Esophagus squamous epithelium (tissue), 5 donors: ENCODE measurements around the gene FUT7. TPM values are rescaled to one million over a fixed set of nuclear protein-coding genes. Genes with fewer than 3 reads are reported as not detected.

ENCODE experiments used
- DNase-seq: peaks from one replicate; lab custom pipeline; 2025; lab: John Stamatoyannopoulos, UW
- H3K27ac ChIP-seq, 4 donors: fragments of 200-600 bp; sonication (generic); one replicate each; pipeline ENCODE4 v1.5.1; 2016 to 2019; ENCODE audit warnings: mild to moderate bottlenecking in 1 of 4
- H3K27me3 ChIP-seq, 4 donors: fragments of 200-600 bp; sonication (generic); 1 replicate in 3 of 4; 2 replicates in 1 of 4; pipeline versions ENCODE4 v1.5.1 to v1.6.0; 2017 to 2021; ENCODE audit warnings: antibody characterized with exemption in 1 of 4
- H3K36me3 ChIP-seq, 3 donors: fragments of 200-600 bp; sonication (generic); one replicate each; pipeline ENCODE4 v1.5.1; 2016 to 2019
- H3K4me1 ChIP-seq, 3 donors: fragments of 200-600 bp; sonication (generic); one replicate each; pipeline ENCODE4 v1.5.1; 2017 to 2019
- H3K4me3 ChIP-seq, 4 donors: fragments of 200-600 bp; sonication (generic); 1 replicate in 3 of 4; 2 replicates in 1 of 4; pipeline ENCODE4 v1.5.1; 2016 to 2019; ENCODE audit warnings: mild to moderate bottlenecking in 2 of 4, moderate library complexity in 1 of 4
- H3K9me3 ChIP-seq, 3 donors: fragments of 200-600 bp; sonication (generic); one replicate each; pipeline ENCODE4 v1.5.1; 2016 to 2019
- CTCF ChIP-seq, 6 experiments: fragments of 450-650 bp in 4 of 6; fragments of 200-600 bp in 2 of 6; sonication (generic) in 2 of 6; IDR thresholded peaks; one replicate each; pipeline ENCODE4 v1.5.1; 2016 to 2019; ENCODE audit warnings: antibody characterized with exemption in 6 of 6, mild to moderate bottlenecking in 4 of 6, moderate library complexity in 4 of 6
- POLR2A ChIP-seq, 4 donors: fragments of 450-650 bp; IDR thresholded peaks; one replicate each; pipeline ENCODE4 v1.6.1; 2017; ENCODE audit warnings: antibody characterized with exemption in 4 of 4, mild to moderate bottlenecking in 4 of 4, moderate library complexity in 3 of 4
- WGBS, 2 donors: methylation state at CpG; one replicate each; pipeline ENCODE4 v1.1.5; 2018; 5-methylcytosine and 5-hydroxymethylcytosine counted together
- intact Hi-C: fragments of 100-400 bp; cut with DNase I; formaldehyde crosslinking; loops from one replicate; pipeline ENCODE4 v1.15.0; 2022
- total RNA-seq, 4 donors: library from RNA; depleted of rRNA; stranded (reverse); fragments of >200 nt; gene quantifications; one replicate each; pipeline ENCODE4 v1.1.0, GENCODE V29; 2016
- donor health status: DM: yes; HTN: yes; CAD: no.

Gene FUT7
- total RNA-seq, 4 donors from 2014 or later = 0.13 to 0.38 (median 0.21) TPM; not detected in 1

- DNase-seq = no peak
- TF ChIP-seq CTCF (IDR thresholded peaks at IDR 0.05) (no peak), POLR2A (IDR thresholded peaks at IDR 0.05) (no peak)
- intact Hi-C loops = no loop called here
- Histone ChIP-seq H3K36me3 (peaks cover 0 to 7% (median 0%) of the 10 kb centered on the region in 3 donors), H3K9me3 (peaks cover 0 to 4% (median 0%) of the 10 kb centered on the region in 3 donors), H3K4me3 (no peak overlapping the region), H3K27ac (no peak overlapping the region), H3K4me1 (peaks cover 13 to 44% (median 14%) of the 10 kb centered on the region in 3 donors), H3K27me3 (peaks cover 3 to 45% (median 17%) of the 10 kb centered on the region in 4 donors)
- 93 to 97% methylated on average over 3 to 4 of the region's 4 CpGs for WGBS, 2 donors
Observed at GRCh38 chr9:136988872-136989271, 43.0 kb downstream of the FUT7 start.

- Histone ChIP-seq H3K27ac (no peak overlapping the region), H3K9me3 (peaks cover 0 to 3% (median 0%) of the 10 kb centered on the region in 3 donors), H3K4me3 (no peak overlapping the region), H3K4me1 (peaks cover 0 to 20% (median 0%) of the 10 kb centered on the region in 3 donors), H3K27me3 (peaks cover 3 to 63% (median 17%) of the 10 kb centered on the region in 4 donors), H3K36me3 (no peaks in the 10 kb centered on the region)
- TF ChIP-seq POLR2A (IDR thresholded peaks at IDR 0.05) (no peak), CTCF (IDR thresholded peaks at IDR 0.05) (no peak)
- WGBS, 2 donors = 29 to 46% methylated on average over 2 to 8 of the region's 33 CpGs
- intact Hi-C loops = no loop called here
- no peak for DNase-seq
Observed at GRCh38 chr9:136985853-136986252, 46.0 kb downstream of the FUT7 start.

GRCh38 chr9:136985027-136985602 lies 46.8 kb downstream of the FUT7 start:
- TF ChIP-seq POLR2A (IDR thresholded peaks at IDR 0.05) (no peak), CTCF (IDR thresholded peaks at IDR 0.05) (no peak)
- Histone ChIP-seq H3K27me3 (peaks cover 3 to 63% (median 17%) of the 10 kb centered on the region in 4 donors), H3K27ac (no peak overlapping the region), H3K9me3 (no peaks in the 10 kb centered on the region), H3K4me1 (peaks cover 0 to 20% (median 0%) of the 10 kb centered on the region in 3 donors), H3K36me3 (no peaks in the 10 kb centered on the region), H3K4me3 (peak overlapping the region in 2 of 4 donors; percentile 5 to 15)
- WGBS, 2 donors = no CpG with 5 or more reads among the region's 48 CpGs
- DNase-seq = no peak
- intact Hi-C loops = no loop called here

GRCh38 chr9:136984464-136985026 lies 47.3 kb downstream of the FUT7 start:
- H3K36me3 ChIP-seq = no peaks in the 10 kb centered on the region
- H3K9me3 ChIP-seq = no peaks in the 10 kb centered on the region
- WGBS, 2 donors = 48 to 54% methylated on average over 9 to 12 of the region's 29 CpGs
- no peak for TF ChIP-seq POLR2A (IDR thresholded peaks at IDR 0.05)
- no peak for TF ChIP-seq CTCF (IDR thresholded peaks at IDR 0.05)
- H3K4me3 ChIP-seq = no peak overlapping the region
- intact Hi-C loops = no loop called here
- no peak for DNase-seq
- H3K27ac ChIP-seq = no peak overlapping the region
- peaks cover 3 to 63% (median 17%) of the 10 kb centered on the region in 4 donors for H3K27me3 ChIP-seq
- peaks cover 0 to 20% (median 0%) of the 10 kb centered on the region in 3 donors for H3K4me1 ChIP-seq

- no peak overlapping the region for H3K4me3 ChIP-seq
- no peak overlapping the region for H3K27ac ChIP-seq
- 67 to 86% methylated on average over 4 to 9 of the region's 11 CpGs for WGBS, 2 donors
- DNase-seq = no peak
- H3K36me3 ChIP-seq = no peaks in the 10 kb centered on the region
- H3K9me3 ChIP-seq = no peaks in the 10 kb centered on the region
- peaks cover 3 to 63% (median 17%) of the 10 kb centered on the region in 4 donors for H3K27me3 ChIP-seq
- H3K4me1 ChIP-seq = peaks cover 0 to 27% (median 0%) of the 10 kb centered on the region in 3 donors
- intact Hi-C loops = no loop called here
- TF ChIP-seq CTCF (IDR thresholded peaks at IDR 0.05) (no peak), POLR2A (IDR thresholded peaks at IDR 0.05) (no peak)
Observed at GRCh38 chr9:136983656-136984314, 48.1 kb downstream of the FUT7 start.
